ENCODE data around the gene DTWD1.

- TF ChIP-seq CTCF (IDR thresholded peaks at IDR 0.05), result no peak
- TF ChIP-seq POLR2AphosphoS5 (IDR thresholded peaks at IDR 0.05), result no peak
- TF ChIP-seq POLR2A (IDR thresholded peaks at IDR 0.05), result no peak
- no peak for TF ChIP-seq EP300 (IDR thresholded peaks at IDR 0.05)
These were observed 71.8 kb downstream of the DTWD1 start for GRCh38 chr15:49692514-49693090.
